ENCODE results near the gene CLEC16A.

Gene CLEC16A

DNA sequence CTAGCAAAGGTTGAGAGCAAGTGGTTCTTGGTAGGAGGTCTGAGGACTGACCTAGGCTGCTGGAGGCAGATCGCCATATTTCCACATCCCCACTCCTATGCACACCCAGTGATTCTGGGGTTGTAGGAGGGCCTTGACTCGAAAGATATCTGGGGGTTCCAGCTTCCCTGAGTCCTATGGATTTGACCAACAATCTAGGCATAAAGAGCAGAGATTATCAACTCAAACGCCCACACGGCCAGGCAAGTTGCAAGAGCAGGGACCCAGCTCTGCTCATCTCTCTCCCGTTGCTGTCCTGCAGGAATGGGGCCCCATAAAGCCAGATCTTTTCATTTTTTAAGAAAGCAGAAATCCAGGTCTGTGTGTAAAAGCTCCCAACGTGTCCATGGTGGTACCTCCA is 217.1 kb downstream of the CLEC16A start:
- no peak for DNase-seq
- TF ChIP-seq POLR2A (IDR thresholded peaks at IDR 0.05; ENCODE audit: low read length) (no peak), GATA1 (IDR thresholded peaks at IDR 0.05; ENCODE audit: low read depth, low read length) (no peak)

GRCh38 chr16:11161974-11162373 is 217.6 kb downstream of the CLEC16A start:
- no peak for DNase-seq
- no peak for TF ChIP-seq GATA1 (IDR thresholded peaks at IDR 0.05; ENCODE audit: low read depth, low read length)
- no peak for TF ChIP-seq POLR2A (IDR thresholded peaks at IDR 0.05; ENCODE audit: low read length)

DNA sequence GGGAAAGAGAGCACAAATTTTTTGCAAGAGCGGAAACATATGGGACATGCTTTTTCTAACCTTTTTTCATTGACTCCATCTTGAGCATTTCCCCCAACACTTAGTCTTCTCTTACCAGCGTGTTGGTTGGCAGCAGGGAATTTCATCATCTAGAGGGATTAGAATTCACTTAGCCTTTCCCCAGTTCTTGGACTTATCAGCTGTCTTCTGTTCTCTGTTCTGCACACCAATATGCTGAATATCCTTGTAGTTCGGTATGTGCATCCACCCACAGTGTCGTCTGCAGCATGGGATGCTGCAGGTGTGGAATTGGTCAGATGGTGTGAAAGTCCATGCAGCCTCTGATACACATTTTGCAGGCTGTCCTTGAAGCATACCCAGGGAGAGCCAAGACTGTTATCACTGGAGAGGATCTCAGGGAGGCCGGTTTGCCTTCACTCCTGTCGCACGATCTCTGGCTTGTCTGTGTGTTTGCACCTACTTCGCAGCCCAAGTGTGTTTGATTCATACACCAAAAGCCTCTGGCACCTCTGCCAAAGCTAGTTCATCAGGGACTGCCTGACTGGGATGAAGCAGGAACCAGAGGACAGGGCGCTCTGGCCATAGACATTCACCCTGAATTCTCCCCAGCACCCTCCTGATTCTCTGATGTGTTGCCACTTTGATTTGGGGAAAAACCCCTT is 218.4 kb downstream of the CLEC16A start:
- DNase-seq = no peak
- TF ChIP-seq POLR2A (IDR thresholded peaks at IDR 0.05; ENCODE audit: low read length) = no peak
- no peak for TF ChIP-seq GATA1 (IDR thresholded peaks at IDR 0.05; ENCODE audit: low read depth, low read length)

DNA sequence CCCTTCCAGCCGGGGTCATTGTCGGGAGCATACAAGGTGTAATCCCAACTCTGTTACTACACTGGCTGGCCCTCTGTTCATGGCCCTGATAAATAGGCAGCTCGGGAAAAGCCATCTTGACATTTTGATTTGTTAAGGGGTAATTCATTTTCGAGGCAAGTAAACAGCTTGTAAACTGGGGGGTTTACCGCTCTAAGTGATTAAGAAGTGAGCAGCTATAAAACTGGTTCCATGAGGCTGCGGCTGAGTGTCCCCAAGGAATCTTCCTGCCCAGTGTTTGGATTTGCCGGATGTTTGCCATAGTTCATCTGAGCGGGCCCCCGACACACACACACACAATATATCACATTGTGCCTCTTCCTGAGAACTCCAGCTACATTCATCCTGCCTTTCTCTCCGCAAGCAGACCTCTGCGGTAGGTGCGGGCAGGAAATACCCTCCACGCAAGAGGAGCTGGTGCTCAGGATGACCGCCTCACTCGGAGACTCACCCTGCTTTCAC is 219.4 kb downstream of the CLEC16A start:
- no peak for DNase-seq
- no peak for TF ChIP-seq GATA1 (IDR thresholded peaks at IDR 0.05; ENCODE audit: low read depth, low read length)
- no peak for TF ChIP-seq POLR2A (IDR thresholded peaks at IDR 0.05; ENCODE audit: low read length)

DNA sequence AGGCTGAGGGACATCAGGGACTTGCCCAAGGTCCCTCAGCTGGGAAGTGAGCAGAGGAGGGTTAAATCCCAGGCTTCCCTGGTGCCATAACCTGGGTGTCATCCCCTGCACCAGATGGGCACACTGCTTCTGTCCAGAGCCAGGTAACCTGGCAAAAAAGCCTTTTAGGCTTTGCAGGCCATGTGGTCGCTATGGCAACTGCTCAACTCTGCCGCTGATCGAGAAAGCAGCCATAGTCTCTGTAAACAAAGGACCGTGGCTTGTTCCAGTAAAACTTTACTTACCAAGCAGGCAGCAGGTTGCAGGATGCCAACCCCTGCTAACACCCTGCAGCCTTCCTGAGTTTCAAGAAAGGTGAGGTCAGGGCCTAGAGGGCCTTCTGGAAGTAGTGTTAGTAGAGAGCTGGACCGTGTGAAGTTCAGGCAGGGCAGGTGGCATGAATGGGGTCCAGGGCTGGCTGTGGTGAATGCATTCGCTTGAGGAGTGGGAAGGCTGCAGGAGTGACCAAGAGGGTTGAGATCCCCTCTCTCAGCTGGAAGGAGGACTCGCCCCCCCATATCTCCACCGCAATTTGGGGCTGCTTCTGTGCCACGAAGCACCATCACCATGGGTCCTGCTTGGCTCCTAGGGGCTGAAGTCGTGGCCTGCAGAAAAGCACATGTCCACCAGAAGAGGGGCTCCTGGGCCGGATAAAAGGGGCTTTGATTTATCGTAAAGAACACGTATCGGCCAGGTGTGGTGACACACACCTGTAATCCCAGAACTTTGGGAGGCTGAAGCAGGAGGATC is 220.3 kb downstream of the CLEC16A start:
- TF ChIP-seq GATA1 (IDR thresholded peaks at IDR 0.05; ENCODE audit: low read depth, low read length) (no peak), POLR2A (IDR thresholded peaks at IDR 0.05; ENCODE audit: low read length) (no peak)
- no peak for DNase-seq

DNA sequence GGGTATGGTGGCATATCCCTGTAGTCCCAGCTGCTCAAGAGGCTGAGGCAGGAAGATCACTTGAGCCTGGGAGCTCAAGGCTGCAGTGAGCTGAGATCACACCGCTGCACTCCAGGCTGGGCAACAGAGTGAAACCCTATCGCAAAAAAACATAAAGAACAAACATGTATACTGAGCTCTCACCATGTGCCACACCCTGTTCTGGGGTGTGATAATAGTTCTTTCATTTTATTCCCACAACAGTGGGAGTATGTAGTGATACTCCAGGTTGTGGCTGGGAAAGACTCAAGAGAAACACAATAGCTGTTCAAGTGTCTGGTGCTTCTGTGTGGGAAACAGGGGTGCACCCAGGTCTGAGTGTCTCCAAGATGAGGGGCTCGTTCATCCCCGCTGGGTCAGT is 221.0 kb downstream of the CLEC16A start:
- TF ChIP-seq GATA1 (IDR thresholded peaks at IDR 0.05; ENCODE audit: low read depth, low read length) = no peak
- DNase-seq = peak in 1 of 2 experiments; percentile 8

- TF ChIP-seq POLR2A (IDR thresholded peaks at IDR 0.05; ENCODE audit: low read length) = no peak
- no peak for TF ChIP-seq GATA1 (IDR thresholded peaks at IDR 0.05; ENCODE audit: low read depth, low read length)
- no peak for DNase-seq
Observed at GRCh38 chr16:11165894-11166665, 221.7 kb downstream of the CLEC16A start.

GRCh38 chr16:11167581-11167980 is 223.2 kb downstream of the CLEC16A start:
- no peak for DNase-seq
- TF ChIP-seq POLR2A (IDR thresholded peaks at IDR 0.05; ENCODE audit: low read length) (no peak), GATA1 (IDR thresholded peaks at IDR 0.05; ENCODE audit: low read depth, low read length) (no peak)

GRCh38 chr16:11168386-11169051 is 224.2 kb downstream of the CLEC16A start:
- no peak for DNase-seq
- no peak for TF ChIP-seq GATA1 (IDR thresholded peaks at IDR 0.05; ENCODE audit: low read depth, low read length)
- no peak for TF ChIP-seq POLR2A (IDR thresholded peaks at IDR 0.05; ENCODE audit: low read length)

DNA sequence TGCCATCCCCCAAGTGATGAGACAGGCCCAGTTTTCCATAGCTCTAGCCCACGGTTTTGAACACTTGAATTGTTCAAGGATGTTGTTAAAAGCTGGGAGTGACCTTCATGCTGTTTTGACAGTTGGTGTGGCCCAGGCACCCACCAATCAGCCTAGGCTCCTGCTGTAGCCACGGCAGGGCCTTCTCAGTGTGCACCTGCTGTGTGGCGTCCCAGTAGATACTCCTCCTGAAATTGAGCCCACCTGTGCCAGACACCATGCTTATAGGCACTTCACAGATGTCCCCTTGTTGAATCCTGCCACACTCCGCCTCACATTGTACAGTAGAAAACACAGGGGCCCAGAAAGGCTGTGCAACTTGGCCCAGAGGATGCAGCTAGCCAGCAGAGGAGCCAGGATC is 225.3 kb downstream of the CLEC16A start:
- no peak for DNase-seq
- TF ChIP-seq GATA1 (IDR thresholded peaks at IDR 0.05; ENCODE audit: low read depth, low read length) = no peak
- no peak for TF ChIP-seq POLR2A (IDR thresholded peaks at IDR 0.05; ENCODE audit: low read length)

DNA sequence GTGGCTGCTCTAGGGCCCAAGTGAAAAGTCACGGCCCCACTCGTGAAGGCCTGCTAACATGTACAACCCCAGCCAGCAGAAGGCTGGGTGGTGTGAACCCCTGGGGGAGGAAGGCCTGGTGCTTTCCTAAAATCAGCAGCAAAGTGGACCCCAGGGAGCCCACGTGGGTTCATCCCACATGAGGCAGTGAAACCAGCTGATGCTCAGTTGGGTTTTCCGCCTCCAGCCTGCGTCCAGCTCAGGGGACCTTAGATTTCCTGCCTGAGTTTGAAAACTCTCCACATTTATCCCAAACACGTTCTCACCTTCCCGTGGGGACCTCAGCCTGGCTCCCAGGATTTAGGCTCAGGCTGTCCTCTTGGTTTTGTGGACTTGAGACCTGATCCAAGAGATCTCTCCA is 225.8 kb downstream of the CLEC16A start:
- TF ChIP-seq POLR2A (IDR thresholded peaks at IDR 0.05; ENCODE audit: low read length) (no peak), GATA1 (IDR thresholded peaks at IDR 0.05; ENCODE audit: low read depth, low read length) (no peak)
- no peak for DNase-seq

DNA sequence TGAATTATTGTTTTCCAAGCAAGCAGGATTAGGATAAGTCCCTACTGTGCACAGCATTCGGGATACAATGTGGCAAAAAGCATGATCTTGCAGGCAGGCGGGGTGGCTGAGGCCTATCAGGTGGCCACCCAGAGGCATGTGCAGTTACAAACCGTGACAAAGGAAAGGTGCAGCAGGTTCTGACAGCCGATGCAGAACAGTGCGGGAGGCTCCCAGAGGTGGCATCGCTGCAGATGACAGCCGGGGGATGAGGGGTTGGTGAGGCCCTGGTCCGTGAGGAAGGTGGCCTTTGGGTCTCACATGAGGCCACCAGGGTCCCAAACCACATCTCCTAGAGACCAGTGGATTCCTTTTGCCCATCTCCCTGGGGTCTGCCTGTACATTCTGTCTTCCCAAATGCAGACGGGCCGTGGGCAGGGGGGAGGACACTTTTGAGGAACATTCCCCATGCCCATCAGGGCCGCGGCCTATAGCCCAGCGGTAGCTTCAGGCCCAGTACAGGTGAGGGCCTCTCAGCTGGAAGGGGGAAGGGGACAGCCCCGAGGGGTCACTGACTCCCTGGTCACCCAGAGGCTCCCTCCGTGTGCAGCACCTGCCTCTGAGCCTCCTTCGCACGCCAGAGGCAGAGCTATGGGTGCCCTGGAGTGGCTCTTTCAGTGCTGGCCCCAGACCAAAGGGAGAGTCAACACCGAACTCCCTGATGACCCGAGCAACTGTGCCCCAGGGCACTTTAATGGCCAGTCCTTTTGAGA is 226.5 kb downstream of the CLEC16A start:
- DNase-seq = no peak
- TF ChIP-seq POLR2A (IDR thresholded peaks at IDR 0.05; ENCODE audit: low read length) = no peak
- no peak for TF ChIP-seq GATA1 (IDR thresholded peaks at IDR 0.05; ENCODE audit: low read depth, low read length)

DNA sequence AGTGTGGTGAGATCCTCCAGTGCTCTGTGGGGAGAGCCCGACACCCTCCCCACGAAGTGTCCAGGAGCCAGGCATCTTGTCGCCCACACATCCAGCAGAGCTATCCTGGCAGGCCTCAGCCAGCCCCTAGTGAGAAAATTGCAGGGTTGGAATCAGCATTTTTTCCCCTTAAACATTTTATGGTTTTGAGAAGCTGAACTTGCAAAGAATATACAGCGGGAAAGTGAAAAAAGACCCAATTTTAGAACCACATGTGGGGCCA is 227.0 kb downstream of the CLEC16A start:
- no peak for TF ChIP-seq POLR2A (IDR thresholded peaks at IDR 0.05; ENCODE audit: low read length)
- TF ChIP-seq GATA1 (IDR thresholded peaks at IDR 0.05; ENCODE audit: low read depth, low read length) = no peak
- DNase-seq = no peak
